Measurements from ENCODE around the gene CNTFR. TPM values are rescaled to one million over a fixed set of nuclear protein-coding genes. Genes with fewer than 3 reads are reported as not detected.

The CNTFR gene
- total and polyA plus RNA-seq, 2 of the 8 experiments (the other 6 are each of a cell fraction or from before 2014, with no cell fraction given): 1.2 to 4.2 TPM

GRCh38 chr9:34546834-34547827 lies 42.4 kb downstream of the CNTFR start (continued):
- no peak for TF ChIP-seq CHD2 (IDR thresholded peaks at IDR 0.05; ENCODE audit: low read length)
- no peak for TF ChIP-seq TAF1 (IDR thresholded peaks at IDR 0.05; ENCODE audit: low read depth, low read length)
- TF ChIP-seq SIN3A (conservative IDR thresholded peaks at IDR 0.05 in 1 of 2, IDR thresholded peaks at IDR 0.05 in 1 of 2; ENCODE audit: low read depth in 1 of 2, low read length in 2 of 2): peak in 1 of 2 experiments; percentile 66; a peak in 2 of 4 replicates
- TF ChIP-seq, protein P1, sequence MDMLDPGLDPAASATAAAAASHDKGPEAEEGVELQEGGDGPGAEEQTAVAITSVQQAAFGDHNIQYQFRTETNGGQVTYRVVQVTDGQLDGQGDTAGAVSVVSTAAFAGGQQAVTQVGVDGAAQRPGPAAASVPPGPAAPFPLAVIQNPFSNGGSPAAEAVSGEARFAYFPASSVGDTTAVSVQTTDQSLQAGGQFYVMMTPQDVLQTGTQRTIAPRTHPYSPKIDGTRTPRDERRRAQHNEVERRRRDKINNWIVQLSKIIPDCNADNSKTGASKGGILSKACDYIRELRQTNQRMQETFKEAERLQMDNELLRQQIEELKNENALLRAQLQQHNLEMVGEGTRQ (IDR thresholded peaks at IDR 0.05; ENCODE audit: low read length): peak; percentile 46; the same call in 1 of the 2 replicates
- TF ChIP-seq MAX (IDR thresholded peaks at IDR 0.05): peak; percentile 67
- TF ChIP-seq, protein P2, sequence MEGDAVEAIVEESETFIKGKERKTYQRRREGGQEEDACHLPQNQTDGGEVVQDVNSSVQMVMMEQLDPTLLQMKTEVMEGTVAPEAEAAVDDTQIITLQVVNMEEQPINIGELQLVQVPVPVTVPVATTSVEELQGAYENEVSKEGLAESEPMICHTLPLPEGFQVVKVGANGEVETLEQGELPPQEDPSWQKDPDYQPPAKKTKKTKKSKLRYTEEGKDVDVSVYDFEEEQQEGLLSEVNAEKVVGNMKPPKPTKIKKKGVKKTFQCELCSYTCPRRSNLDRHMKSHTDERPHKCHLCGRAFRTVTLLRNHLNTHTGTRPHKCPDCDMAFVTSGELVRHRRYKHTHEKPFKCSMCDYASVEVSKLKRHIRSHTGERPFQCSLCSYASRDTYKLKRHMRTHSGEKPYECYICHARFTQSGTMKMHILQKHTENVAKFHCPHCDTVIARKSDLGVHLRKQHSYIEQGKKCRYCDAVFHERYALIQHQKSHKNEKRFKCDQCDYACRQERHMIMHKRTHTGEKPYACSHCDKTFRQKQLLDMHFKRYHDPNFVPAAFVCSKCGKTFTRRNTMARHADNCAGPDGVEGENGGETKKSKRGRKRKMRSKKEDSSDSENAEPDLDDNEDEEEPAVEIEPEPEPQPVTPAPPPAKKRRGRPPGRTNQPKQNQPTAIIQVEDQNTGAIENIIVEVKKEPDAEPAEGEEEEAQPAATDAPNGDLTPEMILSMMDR (IDR thresholded peaks at IDR 0.05; ENCODE audit: control extremely low read depth in 1 of 3, insufficient read depth in 1 of 3, low read depth in 1 of 3, low read length in 3 of 3): peak; percentile 77 to 93 (median 87)
- 0 out of 2 replicates have a peak, but pooled peaks have one; percentile 36 for TF ChIP-seq TEAD4 (IDR thresholded peaks at IDR 0.05; ENCODE audit: low read depth, low read length)
- TF ChIP-seq JUN (IDR thresholded peaks at IDR 0.05; ENCODE audit: low read depth, low read length): no peak
- TF ChIP-seq SP2 (IDR thresholded peaks at IDR 0.05; ENCODE audit: low read length): no peak

All from H1 (cell line).